Measurements from ENCODE around the gene DAB2IP. TPM values are rescaled to one million over a fixed set of nuclear protein-coding genes. Genes with fewer than 3 reads are reported as not detected.

The DAB2IP gene
- polyA plus RNA-seq, 4 donors = 13.8 to 39.0 (median 28.3) TPM

DNA sequence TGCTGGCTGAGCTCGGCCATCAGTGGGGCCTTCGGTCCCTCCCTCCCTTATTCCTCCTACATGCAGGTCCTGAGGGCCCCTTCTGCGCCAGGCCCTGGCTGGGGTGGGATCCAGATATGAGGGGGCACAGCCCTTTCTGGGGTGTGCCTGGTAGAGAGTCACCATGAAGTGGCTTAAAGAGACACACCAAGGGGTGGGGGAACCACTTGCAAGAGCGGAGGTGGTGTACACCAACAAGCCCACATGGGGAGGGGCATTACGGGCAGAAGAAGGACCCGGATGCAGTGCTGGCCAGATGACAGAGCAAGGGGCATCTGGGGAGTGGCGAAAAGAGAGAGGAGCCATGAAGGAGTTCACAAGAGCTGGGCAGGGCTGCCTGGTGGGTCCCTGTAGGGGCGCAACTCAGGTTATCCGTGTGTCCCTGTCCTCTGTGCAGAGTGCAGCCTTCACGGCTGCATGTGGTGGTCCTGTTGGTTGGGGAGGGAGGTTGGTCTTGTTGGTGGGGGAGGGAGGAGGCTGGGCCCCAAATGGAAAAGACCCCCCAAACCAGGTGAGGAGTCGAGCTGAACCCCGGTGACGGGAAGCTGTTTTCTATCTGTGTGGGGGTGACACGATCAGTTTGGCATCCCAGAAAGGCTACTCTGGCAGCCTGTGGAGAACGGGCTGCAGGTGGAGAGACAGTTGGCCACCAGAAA is 158.1 kb downstream of the DAB2IP start:
- 88 to 92% (median 89%) methylated on average over 15 of the region's 15 CpGs for WGBS, 3 donors
- Histone ChIP-seq H3K4me1 (ENCODE audit: control insufficient read depth in 3 of 3, insufficient read depth in 2 of 3, low read depth in 1 of 3, low read length in 2 of 3) (no peaks in the 10 kb centered on the region), H3K4me3 (ENCODE audit: low read depth in 1 of 3, low read length in 3 of 3) (no peak overlapping the region), H3K27me3 (ENCODE audit: control insufficient read depth in 3 of 3, insufficient read depth in 3 of 3, low read length in 3 of 3) (no peaks in the 10 kb centered on the region), H3K9me3 (ENCODE audit: control insufficient read depth in 2 of 2, insufficient read depth in 1 of 2, low read depth in 1 of 2, low read length in 1 of 2) (no peaks in the 10 kb centered on the region), H3K27ac (ENCODE audit: low read depth in 1 of 3, low read length in 2 of 3) (no peak overlapping the region), H3K36me3 (ENCODE audit: control insufficient read depth in 3 of 3, insufficient read depth in 2 of 3, low read depth in 1 of 3, low read length in 3 of 3) (no peaks in the 10 kb centered on the region)
- DNase-seq (no peak), FAIRE-seq (no peak)

DNA sequence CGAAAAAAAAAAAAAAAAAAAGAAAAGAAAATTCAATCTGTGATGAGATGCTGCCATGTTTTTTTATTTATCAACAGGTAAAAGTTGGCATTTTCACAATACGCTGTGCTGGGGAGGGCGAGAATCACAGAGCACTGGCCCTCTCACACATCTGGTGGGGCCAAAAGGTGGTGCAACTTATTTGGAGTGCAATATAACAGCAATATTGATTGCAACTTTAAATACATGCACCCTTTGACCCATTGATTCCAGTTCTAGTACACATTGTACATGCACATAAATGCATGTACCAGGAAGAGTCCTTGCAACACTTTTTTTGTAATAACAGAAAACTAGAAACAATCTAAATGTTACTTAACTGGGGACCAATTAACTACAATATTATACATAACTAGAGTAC is 159.1 kb downstream of the DAB2IP start:
- Histone ChIP-seq H3K36me3 (ENCODE audit: control insufficient read depth in 3 of 3, insufficient read depth in 2 of 3, low read depth in 1 of 3, low read length in 3 of 3) (no peaks in the 10 kb centered on the region), H3K27ac (ENCODE audit: low read depth in 1 of 3, low read length in 2 of 3) (no peak overlapping the region), H3K27me3 (ENCODE audit: control insufficient read depth in 3 of 3, insufficient read depth in 3 of 3, low read length in 3 of 3) (no peaks in the 10 kb centered on the region), H3K9me3 (ENCODE audit: control insufficient read depth in 2 of 2, insufficient read depth in 1 of 2, low read depth in 1 of 2, low read length in 1 of 2) (no peaks in the 10 kb centered on the region), H3K4me1 (ENCODE audit: control insufficient read depth in 3 of 3, insufficient read depth in 2 of 3, low read depth in 1 of 3, low read length in 2 of 3) (no peaks in the 10 kb centered on the region), H3K4me3 (ENCODE audit: low read depth in 1 of 3, low read length in 3 of 3) (no peak overlapping the region)
- no peak for FAIRE-seq
- 74 to 87% (median 78%) methylated on average over 3 of the region's 3 CpGs for WGBS, 3 donors
- no peak for DNase-seq

GRCh38 chr9:121811140-121811539 is 159.7 kb downstream of the DAB2IP start:
- FAIRE-seq (no peak), DNase-seq (no peak)
- Histone ChIP-seq H3K4me3 (ENCODE audit: low read depth in 1 of 3, low read length in 3 of 3) (no peak overlapping the region), H3K9me3 (ENCODE audit: control insufficient read depth in 2 of 2, insufficient read depth in 1 of 2, low read depth in 1 of 2, low read length in 1 of 2) (no peaks in the 10 kb centered on the region), H3K36me3 (ENCODE audit: control insufficient read depth in 3 of 3, insufficient read depth in 2 of 3, low read depth in 1 of 3, low read length in 3 of 3) (no peaks in the 10 kb centered on the region), H3K27ac (ENCODE audit: low read depth in 1 of 3, low read length in 2 of 3) (no peak overlapping the region), H3K4me1 (ENCODE audit: control insufficient read depth in 3 of 3, insufficient read depth in 2 of 3, low read depth in 1 of 3, low read length in 2 of 3) (no peaks in the 10 kb centered on the region), H3K27me3 (ENCODE audit: control insufficient read depth in 3 of 3, insufficient read depth in 3 of 3, low read length in 3 of 3) (no peaks in the 10 kb centered on the region)
- WGBS, 3 donors = 78 to 83% (median 79%) methylated on average over 9 of the region's 9 CpGs

DNA sequence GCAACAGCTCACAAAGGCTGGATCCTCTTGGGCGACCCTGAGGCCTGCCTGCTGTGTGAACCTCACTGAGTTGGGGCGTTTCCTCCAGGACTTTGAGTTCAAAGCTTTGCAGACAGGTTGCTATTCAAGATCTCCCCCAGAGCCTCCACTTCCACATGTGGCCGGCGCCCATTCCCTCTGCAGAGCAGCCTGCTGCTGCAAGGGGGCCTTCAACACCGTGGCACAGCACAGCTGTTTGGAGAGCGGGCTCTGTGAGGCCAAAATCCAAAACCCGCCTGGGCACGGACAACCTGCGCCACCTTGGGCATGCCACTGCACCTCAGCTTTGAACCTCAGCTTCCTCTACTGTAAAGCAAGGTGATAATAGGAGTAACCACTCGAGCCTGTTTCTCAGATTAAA is 160.3 kb downstream of the DAB2IP start:
- 80 to 88% (median 84%) methylated on average over 10 of the region's 10 CpGs for WGBS, 3 donors
- FAIRE-seq (no peak), DNase-seq (no peak)

GRCh38 chr9:121812159-121812735 is 160.8 kb downstream of the DAB2IP start:
- H3K9me3 ChIP-seq (ENCODE audit: control insufficient read depth in 2 of 2, insufficient read depth in 1 of 2, low read depth in 1 of 2, low read length in 1 of 2) = no peaks in the 10 kb centered on the region
- H3K27me3 ChIP-seq (ENCODE audit: control insufficient read depth in 3 of 3, insufficient read depth in 3 of 3, low read length in 3 of 3) = no peaks in the 10 kb centered on the region
- DNase-seq (no peak), FAIRE-seq (no peak)
- H3K4me3 ChIP-seq (ENCODE audit: low read depth in 1 of 3, low read length in 3 of 3) = no peak overlapping the region
- H3K27ac ChIP-seq (ENCODE audit: low read depth in 1 of 3, low read length in 2 of 3) = no peak overlapping the region
- no peaks in the 10 kb centered on the region for H3K4me1 ChIP-seq (ENCODE audit: control insufficient read depth in 3 of 3, insufficient read depth in 2 of 3, low read depth in 1 of 3, low read length in 2 of 3)
- 85 to 89% (median 88%) methylated on average over 12 of the region's 12 CpGs for WGBS, 3 donors
- H3K36me3 ChIP-seq (ENCODE audit: control insufficient read depth in 3 of 3, insufficient read depth in 2 of 3, low read depth in 1 of 3, low read length in 3 of 3) = no peaks in the 10 kb centered on the region

More for the DNA sequence above, 160.3 kb downstream of the DAB2IP start:
- Histone ChIP-seq H3K27me3 (ENCODE audit: control insufficient read depth in 3 of 3, insufficient read depth in 3 of 3, low read length in 3 of 3) (no peaks in the 10 kb centered on the region), H3K9me3 (ENCODE audit: control insufficient read depth in 2 of 2, insufficient read depth in 1 of 2, low read depth in 1 of 2, low read length in 1 of 2) (no peaks in the 10 kb centered on the region), H3K27ac (ENCODE audit: low read depth in 1 of 3, low read length in 2 of 3) (no peak overlapping the region), H3K4me1 (ENCODE audit: control insufficient read depth in 3 of 3, insufficient read depth in 2 of 3, low read depth in 1 of 3, low read length in 2 of 3) (no peaks in the 10 kb centered on the region), H3K36me3 (ENCODE audit: control insufficient read depth in 3 of 3, insufficient read depth in 2 of 3, low read depth in 1 of 3, low read length in 3 of 3) (no peaks in the 10 kb centered on the region), H3K4me3 (ENCODE audit: low read depth in 1 of 3, low read length in 3 of 3) (no peak overlapping the region)

DNA sequence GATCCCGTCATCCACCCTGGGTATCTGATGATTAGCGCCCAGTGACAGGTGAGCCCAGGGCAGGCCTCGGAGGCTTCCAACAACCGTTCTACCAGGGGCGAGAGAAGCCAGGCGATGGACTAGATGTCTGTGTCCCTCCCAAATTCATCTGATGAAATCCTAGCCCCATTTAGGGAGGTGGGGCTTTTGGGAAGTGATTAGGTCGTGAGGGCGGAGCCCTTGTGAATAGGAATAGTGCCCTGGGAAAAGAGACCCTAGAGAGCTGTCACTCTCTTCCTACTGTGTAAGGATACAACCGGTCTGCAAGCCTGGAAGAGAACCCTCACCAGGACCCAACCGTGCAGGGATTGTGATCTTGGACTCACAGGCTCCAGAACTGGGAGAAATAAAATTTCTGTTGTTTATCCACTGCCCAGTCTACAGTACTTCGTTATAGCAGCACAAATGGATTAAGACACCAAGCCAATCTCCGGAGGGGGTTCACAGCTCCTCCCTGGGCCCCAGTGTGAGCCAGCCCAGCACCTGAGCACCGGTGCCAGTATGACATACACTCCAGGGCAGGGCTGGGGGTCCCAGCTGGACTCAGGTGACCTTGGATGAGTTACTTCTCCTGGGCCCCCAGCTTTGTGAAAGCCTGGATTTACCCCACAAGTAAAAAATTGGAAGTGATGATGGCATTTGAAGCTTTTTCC is 162.2 kb downstream of the DAB2IP start:
- no peak overlapping the region for H3K4me3 ChIP-seq (ENCODE audit: low read depth in 1 of 3, low read length in 3 of 3)
- H3K27me3 ChIP-seq (ENCODE audit: control insufficient read depth in 3 of 3, insufficient read depth in 3 of 3, low read length in 3 of 3) = no peaks in the 10 kb centered on the region
- no peak for FAIRE-seq
- no peak for DNase-seq
- no peaks in the 10 kb centered on the region for H3K4me1 ChIP-seq (ENCODE audit: control insufficient read depth in 3 of 3, insufficient read depth in 2 of 3, low read depth in 1 of 3, low read length in 2 of 3)
- no peak overlapping the region for H3K27ac ChIP-seq (ENCODE audit: low read depth in 1 of 3, low read length in 2 of 3)
- no peaks in the 10 kb centered on the region for H3K36me3 ChIP-seq (ENCODE audit: control insufficient read depth in 3 of 3, insufficient read depth in 2 of 3, low read depth in 1 of 3, low read length in 3 of 3)
- 81 to 86% (median 84%) methylated on average over 13 of the region's 13 CpGs for WGBS, 3 donors
- no peaks in the 10 kb centered on the region for H3K9me3 ChIP-seq (ENCODE audit: control insufficient read depth in 2 of 2, insufficient read depth in 1 of 2, low read depth in 1 of 2, low read length in 1 of 2)

- no peak for DNase-seq
- no peaks in the 10 kb centered on the region for H3K27me3 ChIP-seq (ENCODE audit: control insufficient read depth in 3 of 3, insufficient read depth in 3 of 3, low read length in 3 of 3)
- H3K4me3 ChIP-seq (ENCODE audit: low read depth in 1 of 3, low read length in 3 of 3) = no peak overlapping the region
- WGBS, 3 donors = 83 to 90% (median 86%) methylated on average over 11 of the region's 11 CpGs
- no peak overlapping the region for H3K27ac ChIP-seq (ENCODE audit: low read depth in 1 of 3, low read length in 2 of 3)
- H3K4me1 ChIP-seq (ENCODE audit: control insufficient read depth in 3 of 3, insufficient read depth in 2 of 3, low read depth in 1 of 3, low read length in 2 of 3) = peaks cover 0 to 6% (median 0%) of the 10 kb centered on the region in 3 donors
- H3K36me3 ChIP-seq (ENCODE audit: control insufficient read depth in 3 of 3, insufficient read depth in 2 of 3, low read depth in 1 of 3, low read length in 3 of 3) = no peaks in the 10 kb centered on the region
- FAIRE-seq = no peak
- no peaks in the 10 kb centered on the region for H3K9me3 ChIP-seq (ENCODE audit: control insufficient read depth in 2 of 2, insufficient read depth in 1 of 2, low read depth in 1 of 2, low read length in 1 of 2)
These were observed 163.2 kb downstream of the DAB2IP start for GRCh38 chr9:121814594-121814993.

DNA sequence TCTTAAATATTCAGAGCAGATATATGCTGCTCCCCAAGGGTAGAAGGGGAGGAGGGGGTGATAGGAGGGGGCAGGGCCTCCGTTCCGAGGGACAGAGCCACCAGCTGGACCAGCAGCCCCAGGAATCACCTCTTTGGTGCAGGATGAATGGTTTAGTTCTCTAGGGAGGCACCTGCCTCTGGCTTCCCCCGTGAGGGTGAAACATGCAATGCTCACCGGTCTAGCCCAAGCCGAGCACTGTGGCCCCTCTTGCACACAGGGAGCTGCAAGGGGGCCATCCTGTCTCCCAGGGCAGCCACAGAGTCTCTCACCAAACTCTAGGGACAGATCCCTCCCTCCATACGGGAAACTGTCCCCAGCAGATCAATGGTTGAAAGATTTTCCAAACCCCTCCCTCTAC is 163.7 kb downstream of the DAB2IP start:
- H3K9me3 ChIP-seq (ENCODE audit: control insufficient read depth in 2 of 2, insufficient read depth in 1 of 2, low read depth in 1 of 2, low read length in 1 of 2) = no peaks in the 10 kb centered on the region
- no peak for DNase-seq
- WGBS, 3 donors = 88 to 89% (median 89%) methylated on average over 6 of the region's 6 CpGs

More for the DNA sequence above, 163.7 kb downstream of the DAB2IP start:
- Histone ChIP-seq H3K36me3 (ENCODE audit: control insufficient read depth in 3 of 3, insufficient read depth in 2 of 3, low read depth in 1 of 3, low read length in 3 of 3) (no peaks in the 10 kb centered on the region), H3K27me3 (ENCODE audit: control insufficient read depth in 3 of 3, insufficient read depth in 3 of 3, low read length in 3 of 3) (no peaks in the 10 kb centered on the region), H3K27ac (ENCODE audit: low read depth in 1 of 3, low read length in 2 of 3) (no peak overlapping the region), H3K4me3 (ENCODE audit: low read depth in 1 of 3, low read length in 3 of 3) (no peak overlapping the region), H3K4me1 (ENCODE audit: control insufficient read depth in 3 of 3, insufficient read depth in 2 of 3, low read depth in 1 of 3, low read length in 2 of 3) (peaks cover 0 to 7% (median 0%) of the 10 kb centered on the region in 3 donors)
- no peak for FAIRE-seq
